ENCODE measurements around the gene CBX7. TPM values are rescaled to one million over a fixed set of nuclear protein-coding genes. Genes with fewer than 3 reads are reported as not detected.

The CBX7 gene
- total and polyA plus RNA-seq, 9 of the 15 experiments (the other 6 are each of a cell fraction or from before 2014, with no cell fraction given): 0.04 to 5.2 (median 2.8) TPM

DNA sequence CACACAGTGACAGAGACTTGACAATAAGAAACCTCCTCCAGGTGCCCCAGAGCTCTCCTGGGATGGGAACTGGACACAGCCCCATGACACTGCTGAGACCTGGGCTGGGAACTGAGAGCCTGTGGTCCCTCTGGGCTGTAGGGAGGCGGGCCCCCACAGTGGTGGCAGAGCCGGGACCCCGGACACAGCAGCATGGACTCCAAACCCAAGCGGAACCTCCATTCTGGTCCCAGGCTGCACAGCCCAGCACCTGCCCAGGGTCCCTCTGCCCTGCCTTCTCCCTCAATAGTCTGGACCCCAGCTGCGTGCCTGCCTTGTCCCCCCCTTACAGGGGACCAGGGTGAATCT lies 63.8 kb downstream of the CBX7 start (continued):
- TF ChIP-seq, protein P1, sequence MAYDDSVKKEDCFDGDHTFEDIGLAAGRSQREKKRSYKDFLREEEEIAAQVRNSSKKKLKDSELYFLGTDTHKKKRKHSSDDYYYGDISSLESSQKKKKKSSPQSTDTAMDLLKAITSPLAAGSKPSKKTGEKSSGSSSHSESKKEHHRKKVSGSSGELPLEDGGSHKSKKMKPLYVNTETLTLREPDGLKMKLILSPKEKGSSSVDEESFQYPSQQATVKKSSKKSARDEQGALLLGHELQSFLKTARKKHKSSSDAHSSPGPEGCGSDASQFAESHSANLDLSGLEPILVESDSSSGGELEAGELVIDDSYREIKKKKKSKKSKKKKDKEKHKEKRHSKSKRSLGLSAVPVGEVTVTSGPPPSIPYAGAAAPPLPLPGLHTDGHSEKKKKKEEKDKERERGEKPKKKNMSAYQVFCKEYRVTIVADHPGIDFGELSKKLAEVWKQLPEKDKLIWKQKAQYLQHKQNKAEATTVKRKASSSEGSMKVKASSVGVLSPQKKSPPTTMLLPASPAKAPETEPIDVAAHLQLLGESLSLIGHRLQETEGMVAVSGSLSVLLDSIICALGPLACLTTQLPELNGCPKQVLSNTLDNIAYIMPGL (CRISPR knock-in tag; IDR thresholded peaks at IDR 0.05): no peak
- TF ChIP-seq SRSF3 (IDR thresholded peaks at IDR 0.05; ENCODE audit: insufficient read depth, low read length): no peak

DNA sequence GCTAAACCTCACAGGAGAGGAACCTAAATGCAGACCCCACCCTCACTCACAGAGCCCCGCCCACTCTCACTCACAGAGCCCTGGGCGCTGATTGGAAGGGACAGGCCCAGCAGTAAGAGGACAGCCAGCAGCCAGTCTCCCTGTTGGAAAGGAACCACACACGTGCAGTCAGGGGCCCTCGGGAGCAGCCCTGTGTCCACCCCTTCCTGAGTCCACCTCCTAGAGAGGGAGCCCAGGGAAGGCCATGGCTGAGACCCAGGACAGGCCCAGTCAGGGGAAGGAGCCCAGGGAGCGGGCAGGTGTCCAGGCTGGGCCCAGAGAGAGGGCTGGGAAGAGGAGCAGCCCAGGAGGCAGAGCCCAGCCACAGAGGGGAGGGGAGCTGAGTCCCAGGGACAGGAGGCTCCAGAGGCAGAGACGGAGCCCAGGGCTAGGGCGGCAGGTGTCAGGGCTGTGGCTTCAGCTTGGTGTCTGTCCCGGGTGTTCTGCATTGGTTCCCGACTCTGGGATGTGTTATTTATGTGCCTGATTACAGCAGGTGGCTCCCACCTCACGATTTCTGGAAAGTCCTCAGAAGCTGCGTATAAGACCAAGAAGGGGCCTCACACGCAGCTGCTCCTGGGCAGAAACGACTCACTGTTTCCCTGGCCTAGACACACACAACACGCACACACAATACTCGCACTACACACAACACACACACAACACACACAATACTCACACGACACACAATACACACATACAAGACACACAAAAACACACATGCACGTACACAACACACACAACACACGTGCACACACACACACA lies 64.4 kb downstream of the CBX7 start:
- ChIA-PET POLR2A (interaction anchor here (0.6 kb wide), 1 partner anchor 11 kb away, joined by 3 read pairs; no protein-coding TSS in a partner anchor), CTCF (ENCODE audit: low intra/inter-chr PET ratio) (no interaction called here)
- intact Hi-C loops (cut with micrococcal nuclease) (no loop called here), in situ Hi-C loops (cut with MboI) (no loop called here)
- Histone ChIP-seq H3K9me1 (ENCODE audit: control insufficient read depth, insufficient read depth, low read length) (no peaks in the 10 kb centered on the region), H3K4me1 (replicated peaks in 1 of 2; ENCODE audit: control insufficient read depth in 2 of 2, insufficient read depth in 2 of 2, low read length in 2 of 2) (peaks cover 2 to 25% of the 10 kb centered on the region in 2 experiments; a peak in 4 of 5 replicates), H2AFZ (ENCODE audit: low read depth, low read length) (peak overlapping the region; percentile 68; the same call in 1 of the 2 replicates), H3K4me2 (ENCODE audit: insufficient read depth, low read length) (no peak overlapping the region), H4K20me1 (replicated peaks; ENCODE audit: control insufficient read depth, insufficient read depth, low read length) (no peaks in the 10 kb centered on the region), H3K27me3 (ENCODE audit: control insufficient read depth in 2 of 2, insufficient read depth in 2 of 2, low read length in 2 of 2) (no peaks in the 10 kb centered on the region), H3K9ac (ENCODE audit: insufficient read depth in 1 of 2, low read depth in 2 of 2, low read length in 2 of 2) (peak overlapping the region in 1 of 2 experiments; percentile 43; a peak in 1 of 4 replicates), H3K27ac (ENCODE audit: extremely low read depth, low read depth, low read length) (no peak overlapping the region), H3K79me2 (ENCODE audit: control insufficient read depth, insufficient read depth, low read length) (no peaks in the 10 kb centered on the region), H3K4me3 (no peak overlapping the region), H3K36me3 (ENCODE audit: control insufficient read depth, insufficient read depth, low read length) (no peaks in the 10 kb centered on the region), H3K9me3 (replicated peaks; ENCODE audit: control insufficient read depth, insufficient read depth, low read depth, low read length) (no peaks in the 10 kb centered on the region)
- DNase-seq (ENCODE audit: extremely low read depth in 1 of 4, low spot score in 3 of 4) (peak in 3 of 4 experiments; percentile 16 to 34 (median 24)), FAIRE-seq (peak; percentile 46), ATAC-seq (peak; percentile 87)
- TF ChIP-seq HOXB6 (CRISPR knock-in tag; IDR thresholded peaks at IDR 0.05; ENCODE audit: borderline replicate concordance) (no peak), POLR2G (IDR thresholded peaks at IDR 0.05; ENCODE audit: low read depth, low read length) (0 out of 2 replicates have a peak, but pooled peaks have one; percentile 22)
- TF ChIP-seq, protein P2, sequence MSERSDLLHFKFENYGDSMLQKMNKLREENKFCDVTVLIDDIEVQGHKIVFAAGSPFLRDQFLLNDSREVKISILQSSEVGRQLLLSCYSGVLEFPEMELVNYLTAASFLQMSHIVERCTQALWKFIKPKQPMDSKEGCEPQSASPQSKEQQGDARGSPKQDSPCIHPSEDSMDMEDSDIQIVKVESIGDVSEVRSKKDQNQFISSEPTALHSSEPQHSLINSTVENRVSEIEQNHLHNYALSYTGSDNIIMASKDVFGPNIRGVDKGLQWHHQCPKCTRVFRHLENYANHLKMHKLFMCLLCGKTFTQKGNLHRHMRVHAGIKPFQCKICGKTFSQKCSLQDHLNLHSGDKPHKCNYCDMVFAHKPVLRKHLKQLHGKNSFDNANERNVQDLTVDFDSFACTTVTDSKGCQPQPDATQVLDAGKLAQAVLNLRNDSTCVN (CRISPR knock-in tag; IDR thresholded peaks at IDR 0.05): peak; percentile 50; the same call in 1 of the 2 replicates
- no TSS peak for BruUV-seq (replicated peaks)
- 38% methylated on average over 9 of the region's 18 CpGs for WGBS (ENCODE audit: insufficient coverage, low coverage, missing lambda C conversion rate)

Data from K562 (cell line).